ENCODE data around the gene RBM47.
"Not testable (repeated sequence)": the region's sequence is repeated elsewhere in the genome, so short reads cannot be mapped to it uniquely, and the experiment has no call there.

The RBM47 gene

GRCh38 chr4:40441430-40441829 lies 188.2 kb downstream of the RBM47 start:
- Histone ChIP-seq H3K36me3 (ENCODE audit: insufficient read depth) (no peaks in the 10 kb centered on the region), H3K4me3 (IDR thresholded peaks at IDR 0.05; ENCODE audit: insufficient read depth, low read depth, low read length) (no peak overlapping the region), H3K4me2 (peak overlapping the region; percentile 50; the same call in 1 of the 2 replicates), H4K20me1 (ENCODE audit: insufficient read depth) (no peaks in the 10 kb centered on the region), H3K4me1 (ENCODE audit: low read depth, poor library complexity, severe bottlenecking) (peaks cover 16% of the 10 kb centered on the region), H3K79me2 (ENCODE audit: insufficient read depth, low read depth) (no peaks in the 10 kb centered on the region), H3K27me3 (ENCODE audit: insufficient read depth, low read depth) (no peaks in the 10 kb centered on the region), H3K27ac (no peak overlapping the region), H2AFZ (ENCODE audit: low read depth) (no peak overlapping the region), H3K9ac (no peak overlapping the region)
- no peak for TF ChIP-seq CTCF (conservative IDR thresholded peaks at IDR 0.05; ENCODE audit: low read depth, low read length)

DNA sequence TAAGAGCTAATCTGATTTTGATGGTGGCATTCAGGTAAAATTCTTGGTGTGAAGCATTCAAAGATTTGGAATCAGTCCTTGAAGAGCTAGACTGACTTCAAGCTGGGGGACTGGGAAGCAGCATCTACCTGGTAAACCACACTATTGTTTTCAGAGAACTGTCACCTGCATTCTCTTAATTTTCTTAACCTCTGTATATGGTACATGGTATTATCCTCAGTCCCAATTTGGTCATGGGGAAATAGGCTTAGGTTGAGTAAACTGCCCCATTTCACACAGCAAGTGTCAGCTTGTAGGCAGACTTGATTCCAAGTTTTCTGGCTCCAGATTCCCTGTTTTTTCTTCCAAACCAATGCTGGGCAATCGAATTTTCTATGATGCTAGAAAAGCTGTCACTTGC lies 190.1 kb downstream of the RBM47 start:
- Histone ChIP-seq H3K4me1 (ENCODE audit: low read depth, poor library complexity, severe bottlenecking) (peaks cover 21% of the 10 kb centered on the region), H3K79me2 (ENCODE audit: insufficient read depth, low read depth) (no peaks in the 10 kb centered on the region), H4K20me1 (ENCODE audit: insufficient read depth) (no peaks in the 10 kb centered on the region), H3K4me2 (no peak overlapping the region), H3K4me3 (IDR thresholded peaks at IDR 0.05; ENCODE audit: insufficient read depth, low read depth, low read length) (no peak overlapping the region), H3K27me3 (ENCODE audit: insufficient read depth, low read depth) (no peaks in the 10 kb centered on the region), H3K27ac (no peak overlapping the region), H3K36me3 (ENCODE audit: insufficient read depth) (no peaks in the 10 kb centered on the region), H3K9ac (no peak overlapping the region), H2AFZ (ENCODE audit: low read depth) (no peak overlapping the region)
- TF ChIP-seq CTCF (conservative IDR thresholded peaks at IDR 0.05; ENCODE audit: low read depth, low read length), result no peak

DNA sequence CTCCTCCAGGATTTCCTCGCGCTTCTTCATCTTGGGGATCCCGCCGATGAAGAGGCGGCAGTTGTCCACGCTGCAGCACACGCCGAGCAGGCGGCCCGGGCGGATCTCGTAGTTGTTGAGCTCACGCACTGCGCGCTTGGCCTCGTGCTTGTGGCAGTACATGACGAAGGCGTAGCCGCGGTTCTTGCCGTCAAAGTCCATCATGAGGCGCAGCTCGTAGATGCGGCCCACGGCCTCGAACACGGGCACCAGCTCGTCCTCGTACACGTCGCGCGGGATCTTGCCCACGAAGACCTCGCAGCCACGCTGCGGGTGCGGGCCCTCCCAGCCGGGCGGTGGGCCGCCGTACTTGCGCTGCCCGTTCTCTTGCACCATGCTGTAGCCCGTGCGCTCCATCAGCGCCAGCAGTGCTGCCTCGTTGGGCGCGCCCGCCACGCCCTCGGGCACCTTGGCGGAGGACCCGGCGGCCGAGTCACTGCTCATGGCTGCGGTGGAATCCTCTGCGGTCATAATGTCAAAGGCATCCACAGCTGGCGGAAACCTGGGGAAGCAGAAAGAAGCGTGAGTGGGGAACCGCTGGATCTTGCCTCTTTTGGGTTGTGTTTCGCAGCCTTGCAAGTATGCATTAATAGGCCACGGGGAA lies 191.2 kb downstream of the RBM47 start:
- Histone ChIP-seq H3K36me3 (ENCODE audit: insufficient read depth) (no peaks in the 10 kb centered on the region), H4K20me1 (ENCODE audit: insufficient read depth) (no peaks in the 10 kb centered on the region), H3K4me1 (ENCODE audit: low read depth, poor library complexity, severe bottlenecking) (peaks cover 31% of the 10 kb centered on the region)

GRCh38 chr4:40437741-40438383 lies 191.8 kb downstream of the RBM47 start:
- Histone ChIP-seq H4K20me1 (ENCODE audit: insufficient read depth) (no peaks in the 10 kb centered on the region), H3K36me3 (ENCODE audit: insufficient read depth) (no peaks in the 10 kb centered on the region), H3K27ac (no peak overlapping the region), H3K27me3 (ENCODE audit: insufficient read depth, low read depth) (no peaks in the 10 kb centered on the region), H3K9ac (no peak overlapping the region), H3K4me3 (IDR thresholded peaks at IDR 0.05; ENCODE audit: insufficient read depth, low read depth, low read length) (no peak overlapping the region), H2AFZ (ENCODE audit: low read depth) (no peak overlapping the region), H3K4me1 (ENCODE audit: low read depth, poor library complexity, severe bottlenecking) (peaks cover 36% of the 10 kb centered on the region), H3K4me2 (no peak overlapping the region), H3K79me2 (ENCODE audit: insufficient read depth, low read depth) (no peaks in the 10 kb centered on the region)
- TF ChIP-seq CTCF (conservative IDR thresholded peaks at IDR 0.05; ENCODE audit: low read depth, low read length), result no peak

More for the DNA sequence above, 191.2 kb downstream of the RBM47 start:
- no peak overlapping the region for H2AFZ ChIP-seq (ENCODE audit: low read depth)
- H3K4me3 ChIP-seq (IDR thresholded peaks at IDR 0.05; ENCODE audit: insufficient read depth, low read depth, low read length), result no peak overlapping the region
- TF ChIP-seq CTCF (conservative IDR thresholded peaks at IDR 0.05; ENCODE audit: low read depth, low read length), result no peak
- no peak overlapping the region for H3K9ac ChIP-seq
- no peaks in the 10 kb centered on the region for H3K27me3 ChIP-seq (ENCODE audit: insufficient read depth, low read depth)
- no peak overlapping the region for H3K27ac ChIP-seq
- no peaks in the 10 kb centered on the region for H3K79me2 ChIP-seq (ENCODE audit: insufficient read depth, low read depth)
- H3K4me2 ChIP-seq, result no peak overlapping the region

DNA sequence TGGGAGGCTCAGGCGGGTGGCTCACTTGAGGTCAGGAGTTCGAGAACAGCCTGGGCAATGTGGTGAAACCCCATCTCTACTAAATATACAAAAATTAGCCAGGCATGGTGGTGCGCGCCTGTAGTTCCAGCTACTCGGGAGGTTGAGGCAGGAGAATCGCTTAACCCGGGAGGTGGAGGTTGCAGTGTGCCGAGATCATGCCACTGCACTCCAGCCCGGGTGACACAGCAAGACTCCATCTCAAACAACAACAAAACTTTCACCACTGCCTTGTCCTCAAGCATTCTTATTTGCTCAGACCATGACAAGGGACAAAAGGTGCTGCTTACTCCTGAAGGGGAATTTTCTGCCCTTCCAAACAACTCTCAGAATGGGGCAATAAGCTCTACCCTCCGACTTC lies 194.4 kb downstream of the RBM47 start:
- not testable (repeated sequence) for H4K20me1 ChIP-seq (ENCODE audit: insufficient read depth); H3K4me2 ChIP-seq; H3K27me3 ChIP-seq (ENCODE audit: insufficient read depth, low read depth); H3K27ac ChIP-seq; H2AFZ ChIP-seq (ENCODE audit: low read depth); H3K4me3 ChIP-seq (IDR thresholded peaks at IDR 0.05; ENCODE audit: insufficient read depth, low read depth, low read length); H3K36me3 ChIP-seq (ENCODE audit: insufficient read depth); H3K9ac ChIP-seq; H3K79me2 ChIP-seq (ENCODE audit: insufficient read depth, low read depth)
- peaks cover 30% of the 10 kb centered on the region for H3K4me1 ChIP-seq (ENCODE audit: low read depth, poor library complexity, severe bottlenecking)
